ENCODE results near the gene CKS2.

GRCh38 chr9:89277454-89277853 lies 33.5 kb upstream of the CKS2 start:
- TF ChIP-seq CTCF (IDR thresholded peaks at IDR 0.05), result no peak
- no peak for TF ChIP-seq POLR2A (IDR thresholded peaks at IDR 0.05)
